Panc1 (cell line): ENCODE measurements around the gene GPBAR1.

Experiments used
- CTCF ChIP-seq: fragments of 450-650 bp; IDR thresholded peaks from 2 replicates; pipeline ENCODE4 v1.5.1; 2017; ENCODE audit warnings: mild to moderate bottlenecking
- POLR2AphosphoS5 ChIP-seq: IDR thresholded peaks from 2 replicates; pipeline ENCODE4 v1.6.1; 2012; ENCODE audit warnings: mild to moderate bottlenecking, low read depth, low read length, moderate library complexity
- REST ChIP-seq, 2 experiments: IDR thresholded peaks; 2 replicates each; pipeline ENCODE4 v1.6.1; 2011 to 2012; ENCODE audit warnings: low read depth in 2 of 2, control low read depth in 1 of 2, low read length in 1 of 2, mild to moderate bottlenecking in 1 of 2, moderate library complexity in 1 of 2; ENCODE audit not compliant: insufficient read depth in 1 of 2
- SIN3A ChIP-seq: IDR thresholded peaks from 2 replicates; pipeline ENCODE4 v1.6.1; 2012; ENCODE audit warnings: low read depth, mild to moderate bottlenecking, low read length, moderate library complexity, borderline replicate concordance; ENCODE audit not compliant: insufficient read depth

GRCh38 chr2:218214116-218214515 lies 46.7 kb upstream of the GPBAR1 start:
- no peak for TF ChIP-seq CTCF
- TF ChIP-seq POLR2AphosphoS5 = no peak
- TF ChIP-seq SIN3A = no peak
- TF ChIP-seq REST (IDR thresholded peaks at IDR 0.05; ENCODE audit: insufficient read depth in 1 of 2, low read depth in 2 of 2, low read length in 1 of 2) = no peak
